Esophagus squamous epithelium (tissue), 5 donors: ENCODE results near the gene ZC3H18. TPM values are rescaled to one million over a fixed set of nuclear protein-coding genes. Genes with fewer than 3 reads are reported as not detected.

Experiments
- DNase-seq: peaks from one replicate; lab custom pipeline; 2025; lab: John Stamatoyannopoulos, UW
- H3K27ac ChIP-seq, 4 donors: fragments of 200-600 bp; sonication (generic); one replicate each; pipeline ENCODE4 v1.5.1; 2016 to 2019; ENCODE audit warnings: mild to moderate bottlenecking in 1 of 4
- H3K27me3 ChIP-seq, 4 donors: fragments of 200-600 bp; sonication (generic); 1 replicate in 3 of 4; 2 replicates in 1 of 4; pipeline versions ENCODE4 v1.5.1 to v1.6.0; 2017 to 2021; ENCODE audit warnings: antibody characterized with exemption in 1 of 4
- H3K36me3 ChIP-seq, 3 donors: fragments of 200-600 bp; sonication (generic); one replicate each; pipeline ENCODE4 v1.5.1; 2016 to 2019
- H3K4me1 ChIP-seq, 3 donors: fragments of 200-600 bp; sonication (generic); one replicate each; pipeline ENCODE4 v1.5.1; 2017 to 2019
- H3K4me3 ChIP-seq, 4 donors: fragments of 200-600 bp; sonication (generic); 1 replicate in 3 of 4; 2 replicates in 1 of 4; pipeline ENCODE4 v1.5.1; 2016 to 2019; ENCODE audit warnings: mild to moderate bottlenecking in 2 of 4, moderate library complexity in 1 of 4
- H3K9me3 ChIP-seq, 3 donors: fragments of 200-600 bp; sonication (generic); one replicate each; pipeline ENCODE4 v1.5.1; 2016 to 2019
- CTCF ChIP-seq, 6 experiments: fragments of 450-650 bp in 4 of 6; fragments of 200-600 bp in 2 of 6; sonication (generic) in 2 of 6; IDR thresholded peaks; one replicate each; pipeline ENCODE4 v1.5.1; 2016 to 2019; ENCODE audit warnings: antibody characterized with exemption in 6 of 6, mild to moderate bottlenecking in 4 of 6, moderate library complexity in 4 of 6
- POLR2A ChIP-seq, 4 donors: fragments of 450-650 bp; IDR thresholded peaks; one replicate each; pipeline ENCODE4 v1.6.1; 2017; ENCODE audit warnings: antibody characterized with exemption in 4 of 4, mild to moderate bottlenecking in 4 of 4, moderate library complexity in 3 of 4
- WGBS, 2 donors: methylation state at CpG; one replicate each; pipeline ENCODE4 v1.1.5; 2018; 5-methylcytosine and 5-hydroxymethylcytosine counted together
- intact Hi-C: fragments of 100-400 bp; cut with DNase I; formaldehyde crosslinking; loops from one replicate; pipeline ENCODE4 v1.15.0; 2022
- total RNA-seq, 4 donors: library from RNA; depleted of rRNA; stranded (reverse); fragments of >200 nt; gene quantifications; one replicate each; pipeline ENCODE4 v1.1.0, GENCODE V29; 2016
- donor health status: DM: yes; HTN: yes; CAD: no.

The ZC3H18 gene
- total RNA-seq, 4 donors from 2014 or later, result 15.4 to 27.3 (median 17.5) TPM

GRCh38 chr16:88538366-88539060 is 31.7 kb upstream of the ZC3H18 start:
- no peak for TF ChIP-seq CTCF (IDR thresholded peaks at IDR 0.05)
- no peak for TF ChIP-seq POLR2A (IDR thresholded peaks at IDR 0.05)
- peaks cover 0 to 51% (median 2%) of the 10 kb centered on the region in 4 donors for H3K27me3 ChIP-seq
- H3K4me1 ChIP-seq, result peaks cover 8 to 27% (median 14%) of the 10 kb centered on the region in 3 donors
- H3K36me3 ChIP-seq, result no peaks in the 10 kb centered on the region
- peaks cover 0 to 18% (median 9%) of the 10 kb centered on the region in 3 donors for H3K9me3 ChIP-seq
- H3K4me3 ChIP-seq, result no peak overlapping the region
- intact Hi-C loops, result no loop called here
- DNase-seq, result no peak
- H3K27ac ChIP-seq, result no peak overlapping the region
- 47 to 55% methylated on average over 2 to 22 of the region's 23 CpGs for WGBS, 2 donors

GRCh38 chr16:88539261-88539651 is 30.9 kb upstream of the ZC3H18 start:
- Histone ChIP-seq H3K36me3 (no peaks in the 10 kb centered on the region), H3K9me3 (peaks cover 0 to 25% (median 15%) of the 10 kb centered on the region in 3 donors), H3K4me3 (no peak overlapping the region), H3K27me3 (peaks cover 0 to 51% (median 2%) of the 10 kb centered on the region in 4 donors), H3K27ac (no peak overlapping the region), H3K4me1 (peaks cover 8 to 26% (median 14%) of the 10 kb centered on the region in 3 donors)
- WGBS, 2 donors, result 65 to 67% methylated on average over 1 to 3 of the region's 12 CpGs
- intact Hi-C loops, result no loop called here
- TF ChIP-seq CTCF (IDR thresholded peaks at IDR 0.05) (no peak), POLR2A (IDR thresholded peaks at IDR 0.05) (no peak)
- no peak for DNase-seq

GRCh38 chr16:88539652-88540345 is 30.4 kb upstream of the ZC3H18 start:
- H3K27me3 ChIP-seq, result peaks cover 0 to 52% (median 2%) of the 10 kb centered on the region in 4 donors
- TF ChIP-seq POLR2A (IDR thresholded peaks at IDR 0.05) (no peak), CTCF (IDR thresholded peaks at IDR 0.05) (no peak)
- peaks cover 0 to 31% (median 15%) of the 10 kb centered on the region in 3 donors for H3K9me3 ChIP-seq
- peaks cover 8 to 24% (median 12%) of the 10 kb centered on the region in 3 donors for H3K4me1 ChIP-seq
- no peaks in the 10 kb centered on the region for H3K36me3 ChIP-seq
- H3K4me3 ChIP-seq, result no peak overlapping the region
- no peak overlapping the region for H3K27ac ChIP-seq
- intact Hi-C loops, result no loop called here
- 30 to 41% methylated on average over 7 to 9 of the region's 26 CpGs for WGBS, 2 donors
- DNase-seq, result no peak

- DNase-seq, result no peak
- intact Hi-C loops, result no loop called here
- H3K4me1 ChIP-seq, result peaks cover under 1 to 18% (median 5%) of the 10 kb centered on the region in 3 donors
- WGBS, 2 donors, result 65% methylated on average over 3 of the region's 20 CpGs; no CpG with 5 or more reads in 1 of the 2 donors
- TF ChIP-seq CTCF (IDR thresholded peaks at IDR 0.05), result no peak
- TF ChIP-seq POLR2A (IDR thresholded peaks at IDR 0.05), result no peak
- H3K4me3 ChIP-seq, result no peak overlapping the region
- H3K27me3 ChIP-seq, result peaks cover 0 to 57% (median 2%) of the 10 kb centered on the region in 4 donors
- H3K36me3 ChIP-seq, result no peaks in the 10 kb centered on the region
- peaks cover 0 to 32% (median 15%) of the 10 kb centered on the region in 3 donors for H3K9me3 ChIP-seq
- no peak overlapping the region for H3K27ac ChIP-seq
Measured at GRCh38 chr16:88540346-88540977, 29.7 kb upstream of the ZC3H18 start.
